ENCODE results near the gene CHIC2.
"Not testable (repeated sequence)": the region's sequence is repeated elsewhere in the genome, so short reads cannot be mapped to it uniquely, and the experiment has no call there.

CHIC2 gene

DNA sequence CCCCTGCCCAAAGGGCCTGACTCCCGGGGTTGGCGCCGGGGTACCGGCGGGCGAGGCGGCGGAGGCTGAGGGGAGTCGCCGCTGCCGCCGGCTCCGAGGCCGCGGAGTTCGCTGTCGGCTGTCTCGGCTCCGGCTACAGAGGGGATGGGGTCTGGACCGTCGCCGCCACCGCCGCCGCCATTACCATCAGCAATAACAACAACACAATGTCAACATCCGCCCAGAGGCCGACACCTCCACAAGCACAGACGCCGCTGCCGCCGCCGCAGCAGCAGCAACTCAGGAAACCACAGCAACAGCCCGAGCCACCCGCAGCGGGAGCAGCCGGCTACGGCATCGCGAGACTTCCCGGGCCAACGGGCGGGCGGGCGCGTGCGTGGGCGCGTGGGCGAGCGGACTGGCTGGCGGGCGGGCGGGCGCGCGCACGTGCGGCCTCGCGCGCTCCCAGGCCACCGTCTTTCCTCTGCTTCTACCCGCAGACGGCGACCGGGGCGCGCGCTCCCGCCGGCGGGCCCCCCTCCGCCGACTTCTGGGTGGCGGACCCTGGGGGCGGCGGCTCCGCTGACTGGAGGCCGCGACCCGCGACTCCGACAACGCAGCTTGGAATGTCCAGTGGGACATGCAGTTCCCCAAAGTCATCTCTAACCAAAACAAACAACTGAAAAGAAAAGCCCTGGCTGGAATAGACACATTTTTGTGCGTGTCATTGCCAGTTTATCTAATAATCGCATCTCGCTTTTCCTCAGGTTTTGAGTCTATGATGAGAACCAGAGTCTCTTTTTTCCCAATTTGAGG, at the start of gene CHIC2:
TSS of gene CHIC2 (minus strand) at position 289 of the 795 bp plus-strand sequence. CDS start 305 bp downstream, outside the sequence.
- DNase-seq: peak; percentile 79

DNA sequence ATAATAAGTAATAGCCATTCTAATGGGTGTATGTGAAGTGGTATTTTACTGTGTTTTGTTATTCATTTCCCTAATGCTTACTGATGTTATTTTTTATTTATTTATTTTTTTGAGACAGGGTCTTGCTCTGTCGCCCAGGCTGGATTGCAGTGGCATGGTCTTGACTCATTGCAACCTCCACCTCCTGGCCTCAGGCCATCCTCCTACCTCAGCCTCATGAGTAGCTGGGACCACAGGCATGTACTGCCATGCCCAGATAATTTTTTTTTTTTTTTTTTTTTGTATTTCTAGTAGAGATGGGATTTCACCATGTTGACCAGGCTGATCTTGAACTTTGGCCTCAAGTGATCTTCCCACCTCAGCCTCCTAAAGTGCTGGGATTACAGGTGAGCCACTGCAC, 48.8 kb upstream of the CHIC2 start:
- DNase-seq: not testable (repeated sequence)

DNA sequence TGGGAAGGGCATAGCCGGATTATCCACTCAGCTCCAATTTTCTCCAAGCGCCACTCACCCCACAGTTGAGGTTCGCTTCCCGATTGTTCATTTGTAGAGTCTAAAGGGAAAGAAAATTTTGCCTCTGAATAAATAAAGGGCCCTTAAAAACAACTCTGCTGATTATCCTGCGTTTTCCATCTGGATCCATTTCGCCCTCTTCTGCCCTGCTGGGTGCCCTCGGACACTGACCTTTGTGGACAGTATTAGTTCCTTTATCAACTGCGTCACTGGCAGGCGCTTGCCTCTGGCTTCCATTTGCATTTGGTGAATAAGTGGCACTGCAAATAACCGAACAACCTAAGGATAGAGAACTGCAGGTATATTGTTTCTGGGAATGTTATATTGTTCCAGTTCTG, 45.6 kb upstream of the CHIC2 start:
- DNase-seq: no peak

DNA sequence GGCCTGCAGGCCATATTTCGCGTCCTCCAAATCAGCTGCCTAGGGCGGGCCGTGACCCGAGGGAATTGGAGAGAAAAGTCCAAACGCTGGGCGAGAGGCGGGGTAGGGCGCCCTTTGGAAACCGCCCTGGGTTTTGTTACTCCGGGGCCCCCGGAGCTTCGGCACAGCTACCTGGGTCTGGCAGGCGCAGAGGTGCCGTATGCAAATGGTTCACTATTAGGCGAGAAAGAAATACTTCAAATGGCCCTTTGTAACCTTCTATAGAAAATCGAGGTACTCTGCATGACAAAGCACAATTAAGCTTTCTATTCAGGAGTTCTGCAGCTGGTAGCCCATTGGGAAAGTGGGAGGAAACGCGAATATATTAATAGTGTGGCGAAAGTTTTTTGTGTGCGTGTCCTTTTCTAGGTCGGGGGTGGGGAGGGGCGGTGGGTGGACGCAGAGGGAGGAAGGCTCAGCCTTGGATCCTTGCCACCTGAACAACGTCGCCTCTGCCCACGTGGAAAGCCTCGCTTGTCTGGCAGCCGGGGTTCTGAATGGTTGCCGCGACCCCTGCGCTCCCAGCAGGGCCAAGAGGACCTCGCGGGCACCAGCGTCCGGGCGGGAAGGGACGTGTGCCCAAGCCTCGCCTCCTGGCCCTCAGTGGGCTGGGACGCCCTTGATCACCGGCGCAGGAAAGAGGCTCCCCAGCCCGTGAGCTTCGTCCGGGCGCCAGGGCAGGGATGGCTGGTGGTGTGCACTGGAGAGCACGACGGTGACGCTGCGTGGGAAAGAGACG, 45.0 kb upstream of the CHIC2 start:
- DNase-seq: no peak

DNA sequence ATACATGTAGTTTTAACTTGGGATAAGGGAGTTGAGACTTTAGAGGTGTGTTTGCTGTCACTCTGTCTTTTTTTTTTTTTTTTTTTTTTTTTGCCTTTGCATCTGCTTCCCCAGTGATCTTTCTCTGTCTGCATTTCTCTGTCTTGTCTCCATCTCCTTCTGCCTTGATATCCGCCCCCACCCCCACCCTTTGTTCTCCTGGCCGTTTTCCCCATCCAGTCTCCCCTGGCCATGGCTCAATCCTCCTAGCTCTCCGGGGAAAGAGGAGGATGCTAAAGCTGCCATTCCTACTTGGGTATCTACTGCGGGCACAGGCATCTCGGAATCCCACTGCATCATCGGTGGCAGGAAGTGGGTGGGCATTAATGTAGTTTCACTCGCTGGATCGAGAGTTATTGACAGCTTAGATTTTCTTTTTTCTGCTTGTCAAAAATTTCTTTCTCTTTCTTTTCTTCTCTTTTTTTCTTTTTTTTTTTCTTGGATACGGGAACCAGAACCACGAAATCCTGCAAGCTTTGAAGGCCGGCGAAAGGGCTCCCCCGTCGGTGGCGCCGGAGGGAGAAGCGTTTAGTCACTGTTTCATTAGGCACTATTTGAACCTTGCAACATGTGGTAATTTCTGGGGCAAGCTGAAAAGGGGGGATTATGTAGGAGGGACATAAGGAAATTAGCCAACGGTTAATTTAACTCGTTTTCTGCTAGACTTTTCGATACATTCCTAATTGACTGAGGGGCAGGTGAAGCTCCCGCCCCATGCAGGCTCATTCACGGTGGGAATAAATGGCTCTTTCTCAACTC, 43.7 kb upstream of the CHIC2 start:
- DNase-seq: peak; percentile 0

DNA sequence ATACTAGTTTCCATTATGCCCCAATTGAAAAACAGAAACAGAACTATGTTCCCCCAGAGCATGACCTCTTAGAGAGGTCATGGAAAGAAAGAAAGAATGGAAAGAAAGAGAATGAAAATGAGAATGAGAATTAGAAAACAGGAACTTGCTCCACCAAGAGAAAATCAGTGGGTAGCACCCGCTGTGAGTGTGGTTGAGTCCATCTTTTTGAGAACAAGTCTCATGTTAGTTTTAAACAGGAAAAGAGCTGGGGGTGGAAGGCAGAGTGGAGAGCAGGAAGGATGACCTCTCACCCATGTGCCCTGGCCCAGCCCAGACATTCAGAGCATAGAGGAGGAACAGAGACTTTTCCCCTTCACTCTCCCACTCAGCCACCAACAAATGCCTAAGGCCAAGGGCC, 40.5 kb upstream of the CHIC2 start:
- no peak for DNase-seq

DNA sequence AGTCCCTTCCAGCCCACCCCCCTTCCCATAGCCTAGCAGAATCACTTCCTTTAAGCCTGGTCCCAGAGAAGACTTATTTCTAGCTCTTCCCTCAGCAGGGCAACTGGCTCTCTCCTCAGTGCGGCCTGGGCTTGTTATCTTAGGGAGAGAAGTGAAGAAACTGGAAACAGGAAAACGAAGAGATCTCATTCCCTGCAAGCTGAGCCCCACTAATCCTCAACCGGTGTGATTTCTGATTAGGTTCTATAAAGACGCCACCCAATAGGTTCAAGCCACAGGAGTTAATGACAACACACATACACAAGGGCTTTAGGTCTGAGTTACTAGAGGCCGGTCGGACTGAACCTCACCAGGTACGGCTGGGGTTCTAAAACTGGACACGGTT, 38.8 kb upstream of the CHIC2 start:
- DNase-seq: no peak

DNA sequence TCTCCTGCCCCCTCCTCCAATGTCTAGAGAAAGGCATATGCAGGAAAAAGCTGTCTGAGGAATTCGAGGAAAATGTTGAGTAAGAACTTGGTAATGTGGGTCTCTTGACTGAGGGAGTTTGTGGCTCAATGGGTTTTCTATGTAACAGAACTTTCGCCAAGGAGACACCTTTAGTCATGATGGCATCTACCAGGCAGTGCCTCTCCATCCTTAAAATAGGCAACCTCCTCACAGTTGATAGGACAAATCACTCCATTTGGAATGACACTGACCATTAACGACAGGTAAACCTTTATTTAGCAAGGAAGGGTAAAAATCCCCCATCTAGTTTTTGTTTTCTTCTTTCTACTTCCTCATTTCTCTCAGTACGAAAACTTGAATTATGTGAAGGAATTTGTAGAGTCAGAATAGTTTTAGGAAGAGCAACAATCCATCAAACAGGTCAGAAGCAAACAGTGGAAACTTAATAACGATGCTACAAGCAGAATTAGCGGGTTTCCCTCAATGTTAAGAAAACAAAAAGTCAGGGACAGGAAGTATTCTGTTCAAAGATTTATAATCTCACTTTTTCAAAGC, 38.2 kb upstream of the CHIC2 start:
- DNase-seq: no peak

DNA sequence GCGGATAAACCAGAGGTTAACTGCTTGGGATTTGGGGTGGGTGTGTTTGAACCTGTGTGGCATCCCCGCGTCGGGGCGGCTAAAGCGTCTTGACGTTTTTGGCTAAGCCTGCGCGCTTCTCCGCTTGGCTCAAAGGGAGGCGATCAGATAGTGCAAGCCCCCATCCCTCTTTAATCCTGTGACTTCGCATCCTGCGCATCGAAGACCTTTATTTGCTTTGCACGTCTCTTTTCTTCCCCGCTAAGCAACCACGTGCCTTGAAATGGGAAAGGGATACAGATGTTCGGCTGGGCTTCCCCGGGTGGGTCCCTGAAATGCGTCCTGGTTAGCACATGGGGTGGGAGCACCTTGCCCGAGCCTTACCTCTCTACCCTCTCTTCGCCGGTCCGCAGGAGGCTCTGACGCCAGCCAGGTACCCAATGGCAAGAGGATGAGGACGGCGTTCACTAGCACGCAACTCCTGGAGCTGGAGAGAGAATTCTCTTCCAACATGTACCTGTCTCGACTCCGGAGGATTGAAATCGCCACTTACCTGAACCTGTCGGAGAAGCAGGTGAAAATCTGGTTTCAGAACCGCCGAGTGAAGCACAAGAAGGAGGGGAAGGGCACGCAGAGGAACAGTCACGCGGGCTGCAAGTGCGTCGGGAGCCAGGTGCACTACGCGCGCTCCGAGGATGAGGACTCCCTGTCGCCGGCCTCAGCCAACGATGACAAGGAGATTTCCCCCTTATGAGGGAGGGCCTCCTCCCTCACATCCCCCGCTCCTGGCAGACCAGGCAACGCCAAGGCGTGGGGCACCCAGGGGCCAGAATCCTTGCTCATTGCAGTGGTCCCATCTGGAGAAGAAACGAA, 37.0 kb upstream of the CHIC2 start:
- DNase-seq: no peak

DNA sequence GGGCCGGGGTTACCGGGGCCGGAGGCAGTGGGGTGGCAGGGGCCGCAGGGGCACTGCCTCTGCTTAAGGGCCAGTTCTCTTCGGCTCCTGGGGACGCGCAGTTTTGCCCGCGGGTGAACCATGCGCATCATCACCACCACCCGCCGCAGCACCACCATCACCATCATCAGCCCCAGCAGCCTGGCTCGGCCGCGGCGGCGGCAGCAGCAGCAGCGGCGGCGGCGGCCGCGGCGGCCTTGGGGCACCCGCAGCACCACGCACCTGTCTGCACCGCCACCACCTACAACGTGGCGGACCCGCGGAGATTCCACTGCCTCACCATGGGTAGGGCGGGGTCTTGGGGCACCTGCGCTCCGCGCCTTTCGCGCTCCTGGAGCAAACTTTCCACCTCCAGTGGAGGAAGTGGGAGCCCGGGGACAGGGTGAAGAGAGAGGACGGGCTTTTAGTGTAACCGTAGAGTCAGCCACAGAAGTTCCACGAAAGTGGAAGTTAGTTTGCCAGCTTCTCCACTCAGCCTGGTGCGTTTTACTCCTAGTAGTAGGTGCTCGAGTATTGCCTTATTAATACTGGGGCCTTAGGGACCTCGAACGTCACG, 36.3 kb upstream of the CHIC2 start:
- DNase-seq: no peak

DNA sequence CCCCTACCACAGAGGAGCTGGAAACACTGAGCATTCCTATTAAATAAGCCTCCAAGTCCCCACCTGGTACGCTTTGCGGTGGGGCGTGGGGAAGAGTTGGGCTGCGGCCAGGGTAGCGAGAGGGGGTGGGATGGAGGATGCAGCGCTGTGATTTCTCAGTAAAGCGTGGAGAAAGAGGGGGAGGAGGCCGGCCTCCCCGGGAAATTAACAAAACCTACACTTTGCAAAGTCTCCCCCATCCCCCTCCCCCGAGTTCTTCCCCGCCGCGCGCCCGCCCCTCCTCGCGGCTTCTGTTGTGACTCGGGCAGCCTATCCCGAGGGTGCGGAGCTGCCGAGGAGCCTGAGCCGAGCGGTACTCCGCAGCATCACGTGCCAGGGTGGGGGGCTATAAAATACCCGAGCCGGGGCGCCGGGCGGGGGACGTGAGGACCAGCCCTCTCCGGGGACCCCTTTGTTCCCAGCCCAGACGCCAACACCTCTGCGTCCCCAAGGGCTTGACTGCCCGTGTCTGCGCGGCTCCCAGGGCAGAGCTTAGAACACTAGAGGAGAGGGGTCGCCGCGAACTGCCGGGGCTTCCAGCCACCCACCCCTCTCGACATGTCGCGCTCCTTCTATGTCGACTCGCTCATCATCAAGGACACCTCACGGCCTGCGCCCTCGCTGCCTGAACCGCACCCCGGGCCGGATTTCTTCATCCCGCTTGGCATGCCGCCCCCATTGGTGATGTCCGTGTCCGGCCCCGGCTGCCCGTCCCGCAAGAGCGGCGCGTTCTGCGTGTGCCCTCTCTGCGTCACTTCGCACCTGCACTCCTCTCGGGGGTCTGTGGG, 35.6 kb upstream of the CHIC2 start, which contains the start of gene GSX2:
TSS of gene GSX2 (plus strand) at position 416 of the 827 bp plus-strand sequence. CDS start at position 598, 182 bp downstream.
- peak; percentile 15 for DNase-seq

DNA sequence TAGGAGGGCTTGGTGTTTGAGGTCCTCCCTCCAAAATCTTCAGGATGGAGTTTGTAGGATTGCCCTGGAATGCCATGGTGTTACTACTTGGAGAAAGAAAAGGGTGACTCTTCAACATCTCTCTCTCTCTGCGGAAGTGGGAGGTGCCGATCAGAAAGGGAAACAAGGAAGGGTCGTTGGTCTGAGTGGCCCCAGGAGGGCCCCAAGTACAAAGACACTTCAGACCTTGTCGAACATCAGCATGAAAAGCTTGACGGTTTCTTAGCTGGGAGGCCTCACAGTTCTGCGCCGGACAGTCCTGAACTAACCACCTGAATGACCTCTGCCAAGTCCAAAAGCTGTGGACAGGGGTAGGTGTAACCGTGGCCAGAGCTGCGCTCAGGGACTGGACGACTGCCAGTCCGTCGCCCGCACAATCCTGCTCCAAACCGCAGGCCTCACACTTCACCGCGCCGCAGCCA, 34.9 kb upstream of the CHIC2 start:
- DNase-seq: no peak

DNA sequence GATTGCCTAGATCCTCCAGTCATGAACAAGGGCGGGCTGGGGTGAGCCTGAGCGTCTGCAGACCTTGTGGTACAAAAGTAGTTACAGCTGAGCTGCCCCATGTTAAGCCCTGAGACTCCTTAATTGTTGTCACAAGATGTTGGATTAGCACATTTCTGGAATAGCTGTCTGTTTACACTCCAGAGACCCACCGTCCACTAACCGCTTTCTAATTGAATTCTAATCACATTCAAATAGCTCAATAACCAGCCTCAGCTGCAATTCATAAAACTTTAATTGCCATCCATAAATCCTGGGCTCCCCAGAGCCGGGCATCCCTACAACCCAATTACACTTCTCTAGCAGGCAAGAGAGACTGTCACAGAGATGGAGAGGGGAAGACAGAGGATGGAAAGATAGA, 34.0 kb upstream of the CHIC2 start:
- DNase-seq: no peak

DNA sequence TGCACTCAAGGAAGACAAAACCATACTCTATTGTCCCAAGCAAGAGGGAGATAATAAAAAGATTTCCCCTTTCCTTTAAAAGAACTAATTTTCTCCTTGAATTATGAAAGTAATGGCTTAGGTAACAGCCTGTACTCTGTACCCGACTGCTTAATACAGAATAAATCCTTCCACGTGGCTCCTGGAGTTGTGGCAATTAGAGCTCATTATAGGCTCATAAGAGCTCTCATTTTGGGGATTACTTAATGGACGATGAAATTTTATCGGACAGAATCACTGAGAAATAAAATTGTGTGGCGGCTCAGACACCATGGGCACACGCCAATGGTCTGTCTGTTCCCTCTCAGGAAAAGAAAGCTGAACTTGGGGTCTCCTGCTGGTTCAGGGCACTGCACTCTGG, 32.7 kb upstream of the CHIC2 start:
- DNase-seq: no peak

DNA sequence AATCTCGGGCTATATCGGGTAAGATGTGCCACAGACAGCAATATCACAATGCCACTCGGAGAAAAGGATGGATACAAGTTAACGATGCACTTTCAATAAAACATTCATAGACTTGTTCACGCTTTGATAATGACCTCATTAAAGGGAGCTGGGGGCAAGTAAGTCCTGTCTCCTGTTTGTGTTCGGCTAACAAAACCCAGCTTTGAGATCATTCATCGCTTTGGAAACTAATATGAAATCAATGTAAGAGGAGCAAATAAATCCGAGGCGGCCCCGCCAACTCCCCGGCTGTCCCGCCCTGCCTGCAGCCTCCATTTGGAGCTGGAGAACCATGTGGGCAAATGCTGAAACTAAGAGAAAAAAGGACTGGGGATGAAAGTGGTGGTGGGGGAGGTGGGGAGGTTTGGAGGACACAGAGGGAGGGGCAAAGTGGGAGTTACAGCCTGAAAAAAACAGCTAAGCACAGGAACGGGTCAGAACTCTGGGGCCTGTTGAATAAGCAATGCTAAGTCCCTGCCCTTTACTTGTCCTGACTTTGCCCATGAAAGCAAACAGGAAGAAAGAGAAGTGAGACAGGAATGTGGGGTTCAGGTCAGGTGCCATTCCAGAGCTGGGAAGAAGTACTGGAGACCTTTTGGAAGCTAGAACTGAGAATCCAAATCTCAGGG, 32.0 kb upstream of the CHIC2 start:
- DNase-seq: no peak

DNA sequence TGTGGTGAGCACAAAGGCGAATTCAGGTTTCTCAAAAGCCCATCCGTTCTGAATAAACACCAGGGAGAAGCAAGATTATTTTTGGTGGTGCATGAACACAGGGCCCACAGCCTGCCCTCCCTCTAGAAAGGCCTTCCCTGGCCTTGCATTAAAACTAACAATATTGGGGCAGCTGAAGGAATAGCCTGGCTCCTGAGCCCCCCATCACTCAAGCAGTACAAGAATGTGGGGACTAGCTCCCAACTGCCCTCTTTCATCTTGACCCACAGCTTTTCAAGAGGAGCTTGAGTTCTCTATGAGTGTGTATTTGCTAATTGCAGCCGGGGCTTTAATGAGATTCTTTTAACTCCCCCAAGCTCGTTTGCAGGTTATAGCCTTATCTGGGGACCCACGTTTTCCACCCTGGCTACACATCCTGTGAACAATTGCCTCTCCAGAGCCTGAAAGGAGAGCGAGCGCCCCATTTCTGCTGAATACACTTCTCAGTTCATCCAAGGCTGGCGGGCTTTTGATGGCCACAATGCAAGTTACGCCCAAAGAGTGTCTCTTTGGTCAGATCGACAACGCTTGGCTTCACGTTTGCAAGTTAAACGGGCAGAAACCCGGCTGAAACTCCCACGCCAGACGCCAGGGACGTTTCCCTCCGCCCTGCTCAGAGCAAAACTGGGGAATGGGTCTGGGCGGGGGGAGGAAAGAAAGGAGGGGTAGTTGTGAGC, 30.9 kb upstream of the CHIC2 start:
- DNase-seq: no peak

DNA sequence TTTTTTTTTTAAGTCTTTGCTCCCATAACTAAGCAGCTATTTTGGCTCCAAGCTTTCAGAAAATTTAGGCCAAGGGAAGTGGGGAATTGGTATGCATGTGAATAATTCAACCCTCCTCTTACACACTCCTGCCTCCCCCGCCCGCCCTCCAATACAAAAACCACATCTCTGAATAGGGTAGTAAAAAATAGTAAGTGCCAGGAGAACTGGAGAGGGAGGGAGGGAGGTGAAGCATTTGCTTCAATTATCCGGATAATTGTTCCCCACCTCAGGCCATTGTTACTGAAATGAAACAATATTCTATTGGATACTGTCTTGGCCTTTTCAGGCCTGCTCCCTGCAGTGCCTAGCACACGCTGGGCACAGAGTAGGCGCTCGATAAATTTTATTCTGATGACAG, 30.0 kb upstream of the CHIC2 start:
- no peak for DNase-seq

DNA sequence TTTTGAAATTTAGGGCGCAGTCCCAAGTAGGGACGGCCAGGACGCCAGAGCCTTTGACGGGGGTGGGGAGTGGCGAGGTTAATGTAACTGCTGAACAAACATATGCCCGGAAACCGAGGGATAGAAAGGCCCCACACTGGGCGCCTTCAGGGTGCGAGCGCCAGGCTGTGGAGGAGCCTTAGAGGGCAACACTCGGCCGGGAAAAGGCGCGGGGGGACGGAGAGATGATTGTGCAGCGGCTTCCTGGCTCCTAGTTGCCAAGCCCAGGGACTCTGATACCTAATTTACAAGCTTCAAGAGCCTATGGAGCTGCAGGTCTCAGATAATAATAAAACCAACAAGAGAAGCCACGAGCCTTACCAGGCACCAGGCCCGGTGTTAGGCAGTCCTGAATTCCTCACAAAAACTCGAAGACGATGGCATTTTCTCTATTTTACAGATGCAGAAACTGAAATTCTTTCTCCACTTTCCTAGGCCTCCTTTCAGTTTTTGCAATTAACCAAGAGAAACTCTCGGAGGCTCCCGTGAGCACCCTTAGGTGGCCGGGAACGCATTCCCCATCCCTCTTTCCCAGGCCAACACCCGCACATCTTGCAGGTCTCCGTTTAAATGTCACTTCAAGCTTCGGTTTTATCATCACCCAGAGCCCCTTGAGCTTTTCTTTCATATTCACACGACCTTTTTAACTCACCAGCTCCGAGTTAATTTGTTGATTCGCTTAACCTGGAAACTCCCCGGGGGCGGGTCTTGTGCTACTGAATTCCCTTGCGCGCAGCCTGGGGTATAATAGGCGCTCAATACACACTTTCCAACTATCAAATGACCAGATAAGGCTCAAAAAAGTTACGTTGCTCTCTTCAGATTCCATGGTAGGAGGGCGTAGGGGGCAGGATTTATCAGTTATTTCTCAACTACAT, 29.2 kb upstream of the CHIC2 start:
- no peak for DNase-seq

All from NCI-H2171 treated with DMSO at 0.1 percent for 48 hours (cell line).